ENCODE measurements around the gene FAM32A.

Gene FAM32A

DNA sequence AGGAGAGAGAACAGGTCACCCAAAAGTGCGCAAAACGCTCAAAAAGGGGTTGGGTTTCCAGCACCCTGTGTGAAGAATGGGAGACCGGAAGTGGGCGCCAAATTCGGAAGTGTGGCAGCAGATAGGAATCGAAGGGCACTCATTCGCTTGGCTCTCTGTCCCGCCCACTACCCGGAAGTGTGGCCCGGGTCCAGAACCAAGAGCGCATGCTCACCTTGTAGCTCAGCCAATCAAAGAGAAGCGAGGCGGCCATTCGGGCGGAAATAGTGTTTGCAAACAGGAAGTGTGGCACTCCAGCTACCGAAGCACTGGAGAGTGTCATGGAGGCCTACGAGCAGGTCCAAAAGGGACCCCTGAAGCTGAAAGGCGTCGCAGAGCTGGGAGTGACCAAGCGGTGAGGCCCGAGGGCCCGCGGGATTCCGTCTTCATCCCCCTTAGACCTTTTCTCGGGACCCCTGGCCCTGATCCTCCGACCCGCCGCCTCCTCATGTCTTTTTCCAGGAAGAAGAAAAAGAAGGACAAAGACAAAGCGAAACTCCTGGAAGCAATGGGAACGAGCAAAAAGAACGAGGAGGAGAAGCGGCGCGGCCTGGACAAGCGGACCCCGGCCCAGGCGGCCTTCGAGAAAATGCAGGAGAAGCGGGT, at the start of gene FAM32A:
TSS of gene FAM32A (plus strand) at position 288 of the 645 bp plus-strand sequence. CDS start at position 321, 33 bp downstream.
- peak; percentile 98 for DNase-seq

DNA sequence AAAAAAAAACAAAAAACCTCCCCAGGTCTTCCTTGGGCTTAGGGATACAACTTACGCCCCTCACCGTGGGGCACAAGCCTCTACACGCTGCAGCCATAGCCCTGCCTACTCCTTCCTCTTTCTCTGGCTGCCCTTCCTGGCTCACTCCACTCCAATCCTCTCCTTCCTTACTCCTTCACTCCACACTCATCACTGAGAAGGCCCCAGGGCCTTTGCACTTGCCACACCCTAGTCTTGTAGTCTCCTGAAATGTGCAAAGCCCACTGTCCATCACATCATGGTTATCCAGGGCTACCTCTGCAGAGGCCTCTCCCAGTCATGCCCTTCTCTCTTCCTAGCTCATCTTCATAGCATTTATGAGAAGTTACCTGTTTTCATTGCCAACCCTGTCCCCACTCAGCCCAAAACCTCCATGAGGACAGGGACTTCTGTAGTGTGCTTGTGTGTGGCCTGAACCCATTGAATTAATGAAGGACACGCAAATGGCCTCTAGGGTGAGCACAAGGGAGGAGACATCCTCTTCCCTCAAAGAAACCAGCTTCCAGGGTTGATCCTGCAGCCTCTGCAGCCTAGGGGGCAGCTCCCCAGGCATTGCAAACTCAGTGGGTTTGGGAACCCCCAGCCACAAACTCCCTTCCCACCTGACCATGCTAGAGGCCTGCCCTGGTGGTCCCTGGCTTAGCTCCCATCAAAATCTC, 49.6 kb upstream of the FAM32A start:
- no peak for DNase-seq

GRCh38 chr19:16136185-16136999, 48.8 kb upstream of the FAM32A start:
- DNase-seq: no peak

DNA sequence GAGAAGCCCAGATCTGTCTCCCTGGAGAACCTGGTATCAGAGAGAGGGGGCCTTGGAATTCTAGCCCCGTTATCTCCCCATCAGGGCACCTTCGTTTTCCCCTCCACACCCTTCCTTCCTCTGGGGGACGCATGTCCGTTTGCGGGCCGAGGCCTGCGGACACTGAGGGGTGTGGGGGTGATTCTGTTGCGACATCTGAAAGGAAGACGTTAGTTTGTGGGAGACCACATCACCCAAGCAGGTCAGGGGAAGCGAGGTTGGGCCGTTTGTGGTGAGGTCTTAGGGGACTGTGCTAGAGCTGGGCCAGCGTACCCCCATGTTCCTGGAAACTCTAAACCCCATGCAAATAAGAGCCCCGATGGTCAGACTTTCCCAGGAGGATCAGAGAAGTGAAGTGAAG, 45.5 kb upstream of the FAM32A start:
- DNase-seq: no peak

- no peak for DNase-seq
Measured at GRCh38 chr19:16141043-16141442, 44.2 kb upstream of the FAM32A start.

- no peak for DNase-seq
Measured at GRCh38 chr19:16142032-16142580, 43.1 kb upstream of the FAM32A start.

GRCh38 chr19:16143399-16144215, 41.6 kb upstream of the FAM32A start, which contains the start of gene HSH2D:
TSS of gene HSH2D (plus strand) at chr19:16143685. CDS start at chr19:16148751, 5,066 bp downstream.
- peak; percentile 77 for DNase-seq

DNA sequence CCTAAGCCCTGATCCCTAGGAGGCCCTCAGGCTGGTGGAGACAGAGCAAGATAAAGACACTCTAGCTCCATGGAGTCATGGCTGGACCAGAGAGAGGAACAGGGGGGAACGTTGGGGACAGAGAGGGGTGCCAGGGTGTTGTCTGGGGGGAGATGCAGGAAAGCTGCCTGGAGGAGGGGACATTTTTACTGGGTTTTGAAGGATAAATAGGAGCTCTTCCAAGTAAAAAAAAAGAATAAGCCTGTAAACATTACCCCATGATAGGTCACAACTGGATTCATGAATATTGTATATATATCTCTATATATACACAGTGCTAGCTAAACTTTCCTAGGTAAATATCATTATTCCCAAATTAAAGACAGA, 41.0 kb upstream of the FAM32A start:
- no peak for DNase-seq

DNA sequence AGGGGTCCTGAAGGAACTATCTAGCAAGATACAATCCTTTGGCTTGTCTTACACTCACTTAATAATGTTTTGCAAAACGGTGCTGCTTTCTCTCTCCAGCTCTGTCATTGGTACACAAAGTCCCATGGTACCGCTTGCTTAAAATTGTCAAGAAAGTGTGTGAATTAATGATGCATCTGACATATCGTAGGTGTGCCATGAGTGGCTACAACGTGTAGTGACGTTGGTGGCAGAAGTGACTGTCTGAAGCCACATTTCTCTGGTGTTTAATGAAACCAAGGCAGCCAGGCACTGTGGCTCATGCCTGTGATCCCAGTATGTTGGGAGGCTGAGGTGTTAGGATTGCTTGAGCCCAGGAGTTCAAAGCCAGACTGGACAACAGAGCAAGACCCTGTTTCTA, 39.1 kb upstream of the FAM32A start:
- no peak for DNase-seq

- no peak for DNase-seq
Measured at GRCh38 chr19:16148443-16149229, 36.6 kb upstream of the FAM32A start.

DNA sequence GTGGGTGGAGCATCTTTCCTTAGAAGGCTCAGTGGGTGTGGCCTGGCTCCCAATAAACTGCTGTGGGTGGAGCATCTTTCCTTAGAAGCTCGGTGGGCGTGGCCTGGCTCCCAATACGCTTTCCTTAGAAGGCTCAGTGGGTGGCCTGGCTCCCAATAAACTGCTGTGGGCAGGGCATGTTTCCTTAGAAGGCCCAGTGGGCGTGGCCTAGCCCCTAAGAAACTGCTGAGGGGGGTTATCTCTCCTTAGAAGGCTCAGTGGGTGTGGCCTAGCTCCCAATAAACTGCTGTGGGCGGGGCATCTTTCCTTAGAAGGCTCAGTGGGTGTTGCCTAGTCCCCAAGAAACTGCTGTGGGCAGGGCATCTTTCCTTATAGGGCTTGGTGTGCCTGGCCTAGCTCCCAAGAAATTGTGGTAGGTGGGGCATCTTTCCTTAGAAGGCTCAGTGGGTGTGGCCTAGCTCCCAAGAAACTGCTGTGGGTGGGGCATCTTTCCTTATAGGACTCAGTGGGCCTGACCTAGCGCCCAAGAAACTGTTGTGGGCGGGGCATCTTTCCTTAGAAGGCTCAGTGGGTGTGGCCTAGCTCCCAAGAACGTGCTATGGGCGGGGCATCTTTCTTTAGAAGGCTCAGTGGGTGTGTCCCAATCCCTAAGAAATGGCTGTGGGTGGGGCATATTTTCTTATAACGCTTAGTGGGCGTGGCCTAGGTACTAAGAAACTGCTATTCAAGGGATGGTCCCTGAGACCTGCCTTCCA, 31.5 kb upstream of the FAM32A start:
- DNase-seq: no peak

- no peak for DNase-seq
Measured at GRCh38 chr19:16154557-16154956, 30.7 kb upstream of the FAM32A start.

DNA sequence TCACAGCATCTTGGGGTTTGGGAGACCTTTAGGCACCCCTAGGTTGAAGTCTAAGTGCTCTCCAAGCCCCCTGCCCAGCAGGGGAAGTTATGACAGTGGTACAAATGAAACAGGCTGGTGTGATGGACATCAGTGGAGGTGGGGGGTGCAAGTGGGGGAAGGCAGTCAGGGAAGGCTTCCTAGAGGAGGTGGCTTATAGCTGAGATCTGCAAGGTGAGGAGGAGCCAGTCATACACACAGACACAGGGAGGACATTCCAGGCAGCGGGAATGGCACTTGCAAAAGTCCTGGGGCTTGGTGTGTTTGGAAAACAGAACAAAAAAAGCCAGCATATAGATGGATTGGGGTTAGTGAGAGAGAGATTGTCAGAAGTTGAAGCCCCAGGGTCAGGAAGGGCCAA, 30.1 kb upstream of the FAM32A start:
- DNase-seq: no peak

- DNase-seq: no peak
Measured at GRCh38 chr19:16156904-16157303, 28.3 kb upstream of the FAM32A start.

DNA sequence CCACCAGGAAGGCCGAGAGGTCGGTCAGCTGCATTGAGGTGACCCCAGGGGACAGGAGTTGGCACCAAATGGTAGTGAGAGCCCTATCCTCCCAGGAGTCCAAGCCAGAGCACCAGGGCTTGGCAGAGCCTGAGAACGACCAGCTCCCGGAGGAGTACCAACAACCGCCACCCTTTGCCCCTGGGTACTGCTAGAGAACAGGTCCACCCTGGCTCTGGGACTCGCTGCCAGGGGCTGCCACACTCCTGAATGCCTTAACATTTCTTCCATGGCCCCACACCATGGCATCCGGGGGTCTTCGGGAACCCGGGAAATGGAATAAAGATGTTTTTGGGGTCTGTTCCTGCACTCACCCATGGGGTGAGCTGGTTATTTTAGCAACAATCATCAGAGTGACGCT, 27.6 kb upstream of the FAM32A start:
- DNase-seq: no peak

- DNase-seq: no peak
Measured at GRCh38 chr19:16159655-16160054, 25.6 kb upstream of the FAM32A start.

DNA sequence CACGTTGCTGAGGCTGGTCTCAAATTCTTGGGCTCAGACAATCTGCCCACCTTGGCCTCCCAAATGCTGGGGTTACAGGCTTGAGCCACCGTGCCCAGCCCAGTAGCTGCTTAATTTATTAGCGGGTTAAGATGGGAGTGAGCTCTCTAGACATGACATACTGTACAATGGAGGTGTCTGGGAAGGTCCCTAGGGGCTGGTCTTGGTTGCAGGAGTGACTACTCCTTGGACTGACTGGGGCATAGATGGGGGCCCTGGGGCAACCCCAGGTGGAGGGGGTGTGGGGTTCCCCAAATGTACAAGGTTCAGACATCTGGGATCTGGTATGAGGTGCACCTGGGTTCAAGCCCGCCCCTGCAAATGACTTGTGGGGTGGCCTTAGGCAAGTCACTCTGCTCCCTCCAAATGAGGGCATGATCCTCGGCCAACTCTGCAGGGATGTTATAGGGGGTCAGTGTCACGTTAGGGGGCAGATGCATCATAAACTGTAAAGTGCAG, 24.7 kb upstream of the FAM32A start:
- no peak for DNase-seq

GRCh38 chr19:16160943-16161560, 24.2 kb upstream of the FAM32A start:
- DNase-seq: no peak

DNA sequence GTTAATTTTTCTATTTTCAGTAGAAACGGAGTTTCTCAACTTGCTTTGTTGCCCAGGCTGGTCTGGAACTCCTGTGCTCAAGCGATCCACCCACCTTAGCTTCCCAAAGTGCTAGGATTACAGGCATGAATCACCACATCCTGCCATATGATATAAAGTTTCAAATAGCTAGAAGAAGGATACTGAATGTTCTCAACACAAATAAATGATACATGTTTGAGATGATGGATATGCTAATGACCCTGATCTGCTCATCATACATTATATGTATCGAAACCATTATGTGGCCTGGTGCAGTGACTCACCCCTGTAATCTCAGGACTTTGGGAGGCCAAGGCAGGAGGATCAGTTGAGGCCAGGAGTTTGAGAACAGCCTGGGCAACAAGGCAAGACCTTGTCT, 23.4 kb upstream of the FAM32A start:
- no peak for DNase-seq

- DNase-seq: no peak
Measured at GRCh38 chr19:16164222-16164890, 20.9 kb upstream of the FAM32A start.

Data from activated naive CD4-positive, alpha-beta T cell treated with anti-CD3 and anti-CD28 coated beads, Interleukin-2, amount 50 U/mL, for 16 hours (primary cell).